Endodermal cell (in vitro differentiated cells): ENCODE data around the gene UBE2L5. TPM values are rescaled to one million over a fixed set of nuclear protein-coding genes. Genes with fewer than 3 reads are reported as not detected.
"Not testable (repeated sequence)": the region's sequence is repeated elsewhere in the genome, so short reads cannot be mapped to it uniquely, and the experiment has no call there.

Experiments used
- DNase-seq: peaks from one replicate; pipeline ENCODE4 v3.0.0-alpha.2; 2017
- H3K27ac ChIP-seq: 2 replicates; pipeline ENCODE4 v1.5.1; 2013; ENCODE audit warnings: mild to moderate bottlenecking, low read depth, low read length, moderate library complexity
- H3K27me3 ChIP-seq: 2 replicates; pipeline ENCODE4 v1.6.1; 2013; ENCODE audit warnings: mild to moderate bottlenecking, low read length, moderate library complexity; ENCODE audit not compliant: insufficient read depth, control insufficient read depth, poor library complexity, severe bottlenecking
- H3K36me3 ChIP-seq: 2 replicates; pipeline ENCODE4 v1.7.0; 2013; ENCODE audit warnings: mild to moderate bottlenecking, low read length, moderate library complexity; ENCODE audit not compliant: control insufficient read depth, insufficient read depth
- H3K4me1 ChIP-seq: one replicate; pipeline ENCODE4 v1.7.0; 2013; ENCODE audit warnings: low read length; ENCODE audit not compliant: control insufficient read depth, insufficient read depth
- H3K4me3 ChIP-seq: 2 replicates; pipeline ENCODE4 v1.5.1; 2013; ENCODE audit warnings: mild to moderate bottlenecking, low read length, moderate library complexity
- H3K9ac ChIP-seq: 2 replicates; pipeline ENCODE4 v1.6.1; 2013; ENCODE audit warnings: mild to moderate bottlenecking, low read length, moderate library complexity; ENCODE audit not compliant: poor library complexity, severe bottlenecking; ENCODE audit errors: extremely low read depth
- H3K9me3 ChIP-seq: 2 replicates; pipeline ENCODE4 v1.6.1; 2013; ENCODE audit warnings: mild to moderate bottlenecking, low read length, moderate library complexity; ENCODE audit not compliant: control insufficient read depth
- H3K27ac Mint-ChIP-seq: 2 replicates; pipeline ENCODE4 v1.8.0; 2020; ENCODE audit warnings: mixed read lengths
- H3K27me3 Mint-ChIP-seq: 2 replicates; pipeline ENCODE4 v1.8.0; 2021; ENCODE audit warnings: mild to moderate bottlenecking, mixed read lengths; ENCODE audit not compliant: insufficient read depth
- H3K36me3 Mint-ChIP-seq: 2 replicates; pipeline ENCODE4 v1.8.0; 2020; ENCODE audit warnings: low read depth, mixed read lengths
- H3K4me1 Mint-ChIP-seq: 2 replicates; pipeline ENCODE4 v1.8.0; 2020; ENCODE audit warnings: mixed read lengths
- H3K4me3 Mint-ChIP-seq: 2 replicates; pipeline ENCODE4 v1.8.0; 2020; ENCODE audit warnings: mild to moderate bottlenecking, moderate library complexity, mixed read lengths
- H3K9me3 Mint-ChIP-seq: 2 replicates; pipeline ENCODE4 v1.8.0; 2020; ENCODE audit warnings: mild to moderate bottlenecking, mixed read lengths
- WGBS, 2 experiments: methylation state at CpG; one replicate each; pipeline versions ENCODE4 v1.1.5 to v1.1.7; 2013; ENCODE audit warnings: missing lambda C conversion rate in 2 of 2, mixed read lengths in 1 of 2; ENCODE audit not compliant: insufficient coverage in 1 of 2, insufficient read length in 1 of 2; 5-methylcytosine and 5-hydroxymethylcytosine counted together
- total RNA-seq, 2 donors: library from RNA; stranded (reverse); fragmentation: NEBNext Ultra II Directional in 1 of 2; extraction: Animal tissue kit (Norgen Biotek cat#: 25700) in 1 of 2; gene quantifications; 2 replicates in 1 of 2; 3 replicates in 1 of 2; pipeline ENCODE4 v1.2.1, GENCODE V29; 2021
- TF ChIP-seq, protein P1 (sequence below): fragments of 200-600 bp; sonication (generic); conservative IDR thresholded peaks from 2 replicates; pipeline ENCODE4 v1.5.0; 2021; ENCODE audit warnings: antibody characterized with exemption, mild to moderate bottlenecking

UBE2L5 gene
- total RNA-seq, 2 donors from 2014 or later = not detected

GRCh38 chr13:30438286-30438685 lies 16.0 kb downstream of the UBE2L5 start:
- H3K36me3 Mint-ChIP-seq = no peaks in the 10 kb centered on the region
- Histone ChIP-seq H3K27me3 (no peaks in the 10 kb centered on the region), H3K9me3 (no peaks in the 10 kb centered on the region), H3K9ac (no peak overlapping the region), H3K4me1 (no peaks in the 10 kb centered on the region), H3K27ac (no peak overlapping the region), H3K4me3 (no peak overlapping the region), H3K36me3 (no peaks in the 10 kb centered on the region)
- H3K4me1 Mint-ChIP-seq = no peaks in the 10 kb centered on the region
- no peaks in the 10 kb centered on the region for H3K9me3 Mint-ChIP-seq
- 89 to 100% methylated on average over 3 of the region's 3 CpGs for WGBS, 2 experiments
- no peak for DNase-seq
- H3K4me3 Mint-ChIP-seq = no peak overlapping the region
- peaks cover 2% of the 10 kb centered on the region for H3K27me3 Mint-ChIP-seq
- TF ChIP-seq, protein P1, sequence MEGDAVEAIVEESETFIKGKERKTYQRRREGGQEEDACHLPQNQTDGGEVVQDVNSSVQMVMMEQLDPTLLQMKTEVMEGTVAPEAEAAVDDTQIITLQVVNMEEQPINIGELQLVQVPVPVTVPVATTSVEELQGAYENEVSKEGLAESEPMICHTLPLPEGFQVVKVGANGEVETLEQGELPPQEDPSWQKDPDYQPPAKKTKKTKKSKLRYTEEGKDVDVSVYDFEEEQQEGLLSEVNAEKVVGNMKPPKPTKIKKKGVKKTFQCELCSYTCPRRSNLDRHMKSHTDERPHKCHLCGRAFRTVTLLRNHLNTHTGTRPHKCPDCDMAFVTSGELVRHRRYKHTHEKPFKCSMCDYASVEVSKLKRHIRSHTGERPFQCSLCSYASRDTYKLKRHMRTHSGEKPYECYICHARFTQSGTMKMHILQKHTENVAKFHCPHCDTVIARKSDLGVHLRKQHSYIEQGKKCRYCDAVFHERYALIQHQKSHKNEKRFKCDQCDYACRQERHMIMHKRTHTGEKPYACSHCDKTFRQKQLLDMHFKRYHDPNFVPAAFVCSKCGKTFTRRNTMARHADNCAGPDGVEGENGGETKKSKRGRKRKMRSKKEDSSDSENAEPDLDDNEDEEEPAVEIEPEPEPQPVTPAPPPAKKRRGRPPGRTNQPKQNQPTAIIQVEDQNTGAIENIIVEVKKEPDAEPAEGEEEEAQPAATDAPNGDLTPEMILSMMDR = no peak
- H3K27ac Mint-ChIP-seq = no peak overlapping the region

GRCh38 chr13:30440910-30441703 lies 18.8 kb downstream of the UBE2L5 start:
- Mint-ChIP-seq H3K36me3 (no peaks in the 10 kb centered on the region), H3K4me1 (peaks cover 8% of the 10 kb centered on the region), H3K27me3 (no peaks in the 10 kb centered on the region), H3K4me3 (no peak overlapping the region), H3K27ac (no peak overlapping the region), H3K9me3 (no peaks in the 10 kb centered on the region)
- H3K9me3 ChIP-seq = no peaks in the 10 kb centered on the region
- H3K9ac ChIP-seq = no peak overlapping the region
- WGBS, 2 experiments = 37 to 53% methylated on average over 5 to 7 of the region's 8 CpGs
- TF ChIP-seq, protein P1 = no peak
- H3K4me3 ChIP-seq = no peak overlapping the region
- H3K27ac ChIP-seq = no peak overlapping the region
- no peaks in the 10 kb centered on the region for H3K27me3 ChIP-seq
- no peak for DNase-seq
- H3K36me3 ChIP-seq = no peaks in the 10 kb centered on the region
- H3K4me1 ChIP-seq = no peaks in the 10 kb centered on the region

DNA sequence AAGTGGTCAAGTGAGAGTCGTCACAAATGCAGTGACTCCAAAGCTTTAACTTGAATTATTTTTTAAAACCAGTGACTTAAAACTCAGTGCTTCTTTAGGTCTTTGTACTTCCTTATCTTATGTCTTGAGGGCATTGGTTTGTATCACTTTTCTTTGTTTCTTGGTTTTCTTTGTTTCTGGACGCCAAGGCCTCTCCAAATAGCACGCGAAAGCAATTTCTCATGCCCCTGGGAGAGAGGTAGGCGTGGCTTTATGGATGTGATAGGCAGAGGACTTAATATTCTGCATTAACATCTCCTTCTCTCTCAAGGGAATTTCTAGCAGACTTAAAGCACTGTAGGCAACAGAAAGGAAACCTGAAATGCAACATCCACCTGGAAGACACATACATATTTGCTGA lies 20.6 kb downstream of the UBE2L5 start:
- no peaks in the 10 kb centered on the region for H3K27me3 ChIP-seq
- H3K36me3 Mint-ChIP-seq = no peaks in the 10 kb centered on the region
- no peak for DNase-seq
- no peaks in the 10 kb centered on the region for H3K9me3 ChIP-seq
- peaks cover 13% of the 10 kb centered on the region for H3K4me1 Mint-ChIP-seq
- TF ChIP-seq, protein P1 = no peak
- 89% methylated on average over 3 of the region's 5 CpGs; no CpG with 5 or more reads in 1 of the 2 experiments for WGBS, 2 experiments
- H3K27ac ChIP-seq = no peak overlapping the region
- H3K9ac ChIP-seq = no peak overlapping the region
- H3K27ac Mint-ChIP-seq = no peak overlapping the region
- no peak overlapping the region for H3K4me3 Mint-ChIP-seq
- H3K9me3 Mint-ChIP-seq = no peaks in the 10 kb centered on the region
- no peaks in the 10 kb centered on the region for H3K36me3 ChIP-seq
- H3K4me3 ChIP-seq = no peak overlapping the region
- H3K4me1 ChIP-seq = no peaks in the 10 kb centered on the region
- H3K27me3 Mint-ChIP-seq = no peaks in the 10 kb centered on the region

DNA sequence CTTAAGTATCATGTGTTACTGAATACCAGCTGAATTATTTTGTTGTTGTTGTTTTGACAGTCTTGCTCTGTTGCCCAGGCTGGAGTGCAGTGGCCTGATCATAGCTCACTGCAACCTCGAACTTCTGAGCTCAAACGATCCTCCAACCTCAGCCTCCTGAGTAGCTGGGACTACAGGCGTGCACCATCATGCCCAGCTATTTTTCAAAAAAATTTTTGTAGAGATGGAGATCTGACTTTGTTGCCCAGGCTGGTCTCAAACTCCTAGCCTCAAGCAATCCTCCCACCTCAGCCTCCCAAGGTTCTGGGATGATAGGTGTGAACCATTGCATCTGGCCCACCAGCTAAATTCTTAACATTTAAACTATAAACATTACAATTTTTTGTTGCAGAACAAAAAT lies 21.2 kb downstream of the UBE2L5 start:
- H3K27ac Mint-ChIP-seq, H3K4me1 ChIP-seq, H3K9me3 Mint-ChIP-seq, H3K36me3 Mint-ChIP-seq, H3K36me3 ChIP-seq, H3K27me3 Mint-ChIP-seq, H3K27ac ChIP-seq, H3K27me3 ChIP-seq, H3K4me3 ChIP-seq, H3K9me3 ChIP-seq, H3K9ac ChIP-seq, DNase-seq, H3K4me3 Mint-ChIP-seq: not testable (repeated sequence)
- 87 to 96% methylated on average over 3 of the region's 3 CpGs for WGBS, 2 experiments
- peaks cover 13% of the 10 kb centered on the region for H3K4me1 Mint-ChIP-seq
